GM12891 (cell line): Measurements from ENCODE around the gene ADM.

Experiments
- DNase-seq: peaks from one replicate; pipeline ENCODE4 v3.0.0; 2011; ENCODE audit warnings: low spot score; ENCODE audit not compliant: insufficient read length
- FAIRE-seq: peaks from 2 replicates; lab custom pipeline; 2011; peaks lifted over from hg19 to GRCh38; lab: Jason Lieb, UNC
- PAX5 ChIP-seq: IDR thresholded peaks from 2 replicates; pipeline ENCODE4 v1.6.1; 2011; ENCODE audit warnings: low read length, moderate library complexity, mild to moderate bottlenecking; ENCODE audit not compliant: insufficient read depth, severe bottlenecking
- POLR2A ChIP-seq: IDR thresholded peaks from 2 replicates; pipeline ENCODE4 v1.6.1; 2011; ENCODE audit warnings: low read depth, low read length, control low read depth
- POLR2AphosphoS5 ChIP-seq: IDR thresholded peaks from 2 replicates; pipeline ENCODE4 v1.6.1; 2011; ENCODE audit warnings: low read depth, low read length, control low read depth
- POU2F2 ChIP-seq: IDR thresholded peaks from 2 replicates; pipeline ENCODE4 v1.6.1; 2011; ENCODE audit warnings: low read depth, mild to moderate bottlenecking, control low read depth, low read length, moderate library complexity
- SPI1 ChIP-seq: IDR thresholded peaks from 2 replicates; pipeline ENCODE4 v1.6.1; 2011; ENCODE audit warnings: low read depth, low read length, control low read depth
- TAF1 ChIP-seq: IDR thresholded peaks from 2 replicates; pipeline ENCODE4 v1.6.1; 2011; ENCODE audit warnings: low read depth, low read length, control low read depth

The ADM gene

GRCh38 chr11:10351435-10351764 is 46.5 kb downstream of the ADM start:
- no peak for DNase-seq
- FAIRE-seq, result no peak
- TF ChIP-seq POLR2AphosphoS5, result no peak
- no peak for TF ChIP-seq TAF1
- no peak for TF ChIP-seq POU2F2
- no peak for TF ChIP-seq SPI1
- no peak for TF ChIP-seq PAX5
- TF ChIP-seq POLR2A, result no peak

- no peak for DNase-seq
- no peak for TF ChIP-seq PAX5
- TF ChIP-seq POLR2AphosphoS5, result no peak
- no peak for TF ChIP-seq POU2F2
- no peak for TF ChIP-seq POLR2A
- TF ChIP-seq TAF1, result no peak
- no peak for TF ChIP-seq SPI1
- FAIRE-seq, result no peak
These were observed 47.1 kb downstream of the ADM start for GRCh38 chr11:10351765-10352641.

- DNase-seq, result no peak
- no peak for TF ChIP-seq POLR2AphosphoS5
- TF ChIP-seq POU2F2, result no peak
- TF ChIP-seq PAX5, result no peak
- no peak for TF ChIP-seq TAF1
- no peak; the same call in 1 of the 2 replicates for TF ChIP-seq SPI1
- no peak for TF ChIP-seq POLR2A
- FAIRE-seq, result no peak
These were observed 48.2 kb downstream of the ADM start for GRCh38 chr11:10352921-10353550.

- FAIRE-seq (no peak), DNase-seq (no peak)
- no peak for TF ChIP-seq POLR2A
- TF ChIP-seq SPI1, result no peak
- TF ChIP-seq PAX5, result no peak
- TF ChIP-seq TAF1, result no peak
- no peak for TF ChIP-seq POU2F2
- TF ChIP-seq POLR2AphosphoS5, result no peak
These were observed 49.5 kb downstream of the ADM start for GRCh38 chr11:10354389-10354788.

- no peak for TF ChIP-seq POLR2A
- TF ChIP-seq PAX5, result no peak
- no peak for TF ChIP-seq POU2F2
- TF ChIP-seq TAF1, result no peak
- no peak for TF ChIP-seq SPI1
- no peak for TF ChIP-seq POLR2AphosphoS5
- no peak for FAIRE-seq
- no peak for DNase-seq
These were observed 50.4 kb downstream of the ADM start for GRCh38 chr11:10355257-10355661.

GRCh38 chr11:10356161-10356560 is 51.3 kb downstream of the ADM start:
- DNase-seq (no peak), FAIRE-seq (no peak)
- TF ChIP-seq POU2F2, result no peak
- no peak for TF ChIP-seq SPI1
- no peak for TF ChIP-seq PAX5
